Stimulated activated CD8-positive, alpha-beta memory T cell treated with anti-CD3 and anti-CD28 coated beads, Interleukin-4, amount 100 ng/mL, for 4 hours (primary cell): ENCODE measurements around the gene SDHC.

Experiments
- DNase-seq, 2 donors: peaks; one replicate each; pipeline ENCODE4 v3.0.0-alpha.2; 2020; ENCODE audit warnings: low read depth in 2 of 2, low spot score in 1 of 2

The SDHC gene

GRCh38 chr1:161314201-161314981 is at the start of gene SDHC:
TSS of gene SDHC (plus strand) at chr1:161314381. CDS start at chr1:161314406, 25 bp downstream.
- DNase-seq = peak; percentile 73 to 74

- no peak for DNase-seq
Measured at GRCh38 chr1:161265305-161265704, 48.9 kb upstream of the SDHC start.

- DNase-seq = no peak
Measured at GRCh38 chr1:161266202-161266601, 48.0 kb upstream of the SDHC start.

- no peak for DNase-seq
Measured at GRCh38 chr1:161266836-161267235, 47.3 kb upstream of the SDHC start.

GRCh38 chr1:161267321-161267720 is 46.9 kb upstream of the SDHC start:
- no peak for DNase-seq

GRCh38 chr1:161273402-161273801 is 40.8 kb upstream of the SDHC start:
- no peak for DNase-seq

- no peak for DNase-seq
Measured at GRCh38 chr1:161274874-161275273, 39.3 kb upstream of the SDHC start.

- DNase-seq = no peak
Measured at GRCh38 chr1:161282991-161283390, 31.2 kb upstream of the SDHC start.

- no peak for DNase-seq
Measured at GRCh38 chr1:161285113-161285512, 29.1 kb upstream of the SDHC start.

GRCh38 chr1:161285521-161285920 is 28.7 kb upstream of the SDHC start:
- DNase-seq = no peak

GRCh38 chr1:161287482-161288054 is 26.6 kb upstream of the SDHC start:
- DNase-seq = no peak

GRCh38 chr1:161290779-161291178 is 23.4 kb upstream of the SDHC start:
- no peak for DNase-seq

- DNase-seq = no peak
Measured at GRCh38 chr1:161297415-161297814, 16.8 kb upstream of the SDHC start.

GRCh38 chr1:161298116-161298515 is 16.1 kb upstream of the SDHC start:
- no peak for DNase-seq

- DNase-seq = no peak
Measured at GRCh38 chr1:161299347-161299746, 14.8 kb upstream of the SDHC start.

GRCh38 chr1:161300478-161300877 is 13.7 kb upstream of the SDHC start:
- DNase-seq = no peak

GRCh38 chr1:161304927-161305866 is 9.0 kb upstream of the SDHC start:
- DNase-seq = no peak

GRCh38 chr1:161305867-161306519 is 8.2 kb upstream of the SDHC start:
- DNase-seq = peak; percentile 58 to 71

GRCh38 chr1:161307230-161307768 is 6.9 kb upstream of the SDHC start:
- DNase-seq = no peak

- DNase-seq = no peak
Measured at GRCh38 chr1:161307892-161308638, 6.1 kb upstream of the SDHC start.
